Measurements from ENCODE around the gene TUFT1.
A peak's percentile ranks its signal among the peaks of the same experiment; 100 is the strongest.

- no peak for TF ChIP-seq JUNB (IDR thresholded peaks at IDR 0.05)
- no peak for TF ChIP-seq ZNF24 (IDR thresholded peaks at IDR 0.05)
- no peak for TF ChIP-seq ZNF274 (IDR thresholded peaks at IDR 0.05; ENCODE audit: insufficient read depth, insufficient read length)
- peak in 1 of 2 experiments; percentile 92; a peak in 2 of 3 replicates for TF ChIP-seq EGR1 (IDR thresholded peaks at IDR 0.05; ENCODE audit: borderline replicate concordance in 1 of 2, low read depth in 2 of 2, low read length in 2 of 2)
- peak; percentile 86 for TF ChIP-seq POLR2A (IDR thresholded peaks at IDR 0.05; ENCODE audit: low read depth, low read length)
- no peak for TF ChIP-seq CTCF (IDR thresholded peaks at IDR 0.05 in 2 of 3, conservative IDR thresholded peaks at IDR 0.05 in 1 of 3; ENCODE audit: control insufficient read depth in 2 of 3, extremely low read depth in 1 of 3, insufficient read depth in 1 of 3, low read depth in 3 of 3, low read length in 3 of 3)
- TF ChIP-seq SREBF1 (IDR thresholded peaks at IDR 0.05; ENCODE audit: low read length) = peak; percentile 83
- no peak for TF ChIP-seq ATF7 (IDR thresholded peaks at IDR 0.05; ENCODE audit: low read depth)
- peak; percentile 83; the same call in 1 of the 2 replicates for TF ChIP-seq ZNF207 (IDR thresholded peaks at IDR 0.05; ENCODE audit: borderline replicate concordance)
- no peak for TF ChIP-seq RFX5 (IDR thresholded peaks at IDR 0.05; ENCODE audit: low read depth, low read length)
- no peak for TF ChIP-seq BCL3 (IDR thresholded peaks at IDR 0.05; ENCODE audit: borderline replicate concordance, insufficient read depth, low read depth, low read length, poor library complexity, severe bottlenecking)
- TF ChIP-seq ETV6 (conservative IDR thresholded peaks at IDR 0.05 in 1 of 2, IDR thresholded peaks at IDR 0.05 in 1 of 2; ENCODE audit: borderline replicate concordance in 1 of 2, low read depth in 1 of 2) = no peak
- 0 out of 2 replicates have a peak, but pooled peaks have one; percentile 42 for TF ChIP-seq ZSCAN29 (IDR thresholded peaks at IDR 0.05)
- no peak for TF ChIP-seq EP300 (IDR thresholded peaks at IDR 0.05; ENCODE audit: borderline replicate concordance in 1 of 2, control insufficient read depth in 1 of 2, low read depth in 2 of 2, low read length in 2 of 2)
These were observed 71.9 kb downstream of the TUFT1 start, which contains the start of gene SNX27 for GRCh38 chr1:151611832-151612500.

Measured in GM12878 (cell line).